Lower leg skin (tissue), 4 donors: ENCODE results near the gene PCSK5. TPM values are rescaled to one million over a fixed set of nuclear protein-coding genes. Genes with fewer than 3 reads are reported as not detected.

Experiments used
- DNase-seq, 2 donors: peaks; one replicate each; pipeline ENCODE4 v3.0.0-alpha.2; 2019; ENCODE audit warnings: low spot score in 2 of 2
- H3K4me3 ChIP-seq: fragments of 200-600 bp; sonication (generic); 2 replicates; pipeline ENCODE4 v1.5.1; 2017; ENCODE audit warnings: mild to moderate bottlenecking, low read depth; ENCODE audit not compliant: poor library complexity, severe bottlenecking
- CTCF ChIP-seq, 3 donors: fragments of 450-650 bp; IDR thresholded peaks; one replicate each; pipeline ENCODE4 v1.5.1; 2016; ENCODE audit warnings: antibody characterized with exemption in 3 of 3, mild to moderate bottlenecking in 3 of 3, moderate library complexity in 2 of 3
- POLR2A ChIP-seq, 2 donors: fragments of 450-650 bp; IDR thresholded peaks; one replicate each; pipeline ENCODE4 v1.6.1; 2016 to 2017; ENCODE audit warnings: antibody characterized with exemption in 2 of 2, mild to moderate bottlenecking in 1 of 2, moderate library complexity in 1 of 2
- WGBS, 2 donors: methylation state at CpG; one replicate each; pipeline ENCODE4 v1.1.5; 2018; 5-methylcytosine and 5-hydroxymethylcytosine counted together
- intact Hi-C: fragments of 100-400 bp; cut with DNase I; formaldehyde crosslinking; loops from one replicate; pipeline ENCODE4 v1.15.0; 2023; ENCODE audit warnings: low total_unique reads
- total RNA-seq, 4 donors: library from RNA; depleted of rRNA; stranded (reverse); fragments of >200 nt; gene quantifications; one replicate each; pipeline ENCODE4 v1.1.0, GENCODE V29; 2016

PCSK5 gene
- total RNA-seq: 10 to 100 TPM in 2 of 4 donors, 1 to 10 TPM in 2; 6.4 to 10.8 (median 9.7) TPM

GRCh38 chr9:75890472-75891276 is at the start of gene PCSK5:
PCSK5 (plus strand) TSS chr9:75890673; CDS start chr9:75891182, 509 bp downstream.
- 1% methylated on average over 23 to 47 of the region's 83 CpGs for WGBS, 2 donors
- intact Hi-C loops: no loop called here
- DNase-seq: peak; percentile 87 to 97

GRCh38 chr9:75844321-75844720 is 46.2 kb upstream of the PCSK5 start:
- no peak for DNase-seq
- 59% methylated on average over 2 of the region's 2 CpGs for WGBS, 2 donors
- H3K4me3 ChIP-seq: no peak overlapping the region
- TF ChIP-seq CTCF (IDR thresholded peaks at IDR 0.05): no peak
- no peak for TF ChIP-seq POLR2A (IDR thresholded peaks at IDR 0.05)
- intact Hi-C loops: no loop called here

More at GRCh38 chr9:75890472-75891276, at the start of gene PCSK5:
- H3K4me3 ChIP-seq: peak within 1 kb of the TSS; percentile 52
- TF ChIP-seq POLR2A (IDR thresholded peaks at IDR 0.05): peak in 1 of 2 donors; percentile 39
- no peak for TF ChIP-seq CTCF (IDR thresholded peaks at IDR 0.05)

- no peak for DNase-seq
- no peak for TF ChIP-seq POLR2A (IDR thresholded peaks at IDR 0.05)
- no peak for TF ChIP-seq CTCF (IDR thresholded peaks at IDR 0.05)
- H3K4me3 ChIP-seq: no peak overlapping the region
- intact Hi-C loops: no loop called here
- WGBS, 2 donors: 70 to 71% methylated on average over 2 of the region's 2 CpGs
Measured at GRCh38 chr9:75845806-75846205, 44.7 kb upstream of the PCSK5 start.

- WGBS, 2 donors: 91 to 93% methylated on average over 1 of the region's 1 CpG
Measured at GRCh38 chr9:75847085-75847484, 43.4 kb upstream of the PCSK5 start.

GRCh38 chr9:75850459-75851200 is 39.8 kb upstream of the PCSK5 start:
- H3K4me3 ChIP-seq: no peak overlapping the region
- intact Hi-C loops: loop anchor here (10.0 kb wide), 1 partner anchor 86 kb away; no protein-coding TSS in a partner anchor
- TF ChIP-seq POLR2A (IDR thresholded peaks at IDR 0.05) (no peak), CTCF (IDR thresholded peaks at IDR 0.05) (no peak)
- no peak for DNase-seq
- 89 to 90% methylated on average over 9 of the region's 9 CpGs for WGBS, 2 donors

More at GRCh38 chr9:75847085-75847484, 43.4 kb upstream of the PCSK5 start:
- TF ChIP-seq CTCF (IDR thresholded peaks at IDR 0.05) (no peak), POLR2A (IDR thresholded peaks at IDR 0.05) (no peak)
- DNase-seq: no peak
- intact Hi-C loops: no loop called here
- no peak overlapping the region for H3K4me3 ChIP-seq
